SK-MEL-5 (cell line): ENCODE data around the gene SMURF1. TPM values are rescaled to one million over a fixed set of nuclear protein-coding genes. Genes with fewer than 3 reads are reported as not detected.

ENCODE experiments used
- DNase-seq: peaks from one replicate; pipeline ENCODE4 v3.0.0-alpha.2; 2016; ENCODE audit warnings: low read depth, low spot score
- in situ Hi-C: cut with HindIII; loops from 2 replicates; pipeline ENCODE4 v1.10.0; 2016; ENCODE audit warnings: low sequenced_read_pairs, high pct_unique_total_duplicates, low pct_unique_long_range_greater_than_20kb
- total RNA-seq: library from RNA; depleted of rRNA; stranded (reverse); fragments of >200 nt; shearing (Covaris generic); gene quantifications from 2 replicates; pipeline ENCODE4 v1.2.3, GENCODE V29; 2014; rRNA removed

Gene SMURF1
- total RNA-seq, 1 experiment from 2014 or later, result 40.8 TPM

- in situ Hi-C loops, result no loop called here
- DNase-seq, result no peak
Observed at GRCh38 chr7:98995111-98995510, 148.8 kb downstream of the SMURF1 start.

GRCh38 chr7:98994046-98994944 lies 149.6 kb downstream of the SMURF1 start:
- in situ Hi-C loops, result no loop called here
- DNase-seq, result no peak

GRCh38 chr7:98993024-98993897 lies 150.6 kb downstream of the SMURF1 start:
- no peak for DNase-seq
- in situ Hi-C loops, result no loop called here

- in situ Hi-C loops, result no loop called here
- no peak for DNase-seq
Observed at GRCh38 chr7:98992076-98992475, 151.8 kb downstream of the SMURF1 start.

- in situ Hi-C loops, result no loop called here
- no peak for DNase-seq
Observed at GRCh38 chr7:98991141-98991540, 152.8 kb downstream of the SMURF1 start.

- no peak for DNase-seq
- in situ Hi-C loops, result no loop called here
Observed at GRCh38 chr7:98990356-98990755, 153.6 kb downstream of the SMURF1 start.

- in situ Hi-C loops, result no loop called here
Observed at GRCh38 chr7:98988641-98989040, 155.3 kb downstream of the SMURF1 start.

GRCh38 chr7:98985945-98986344 lies 158.0 kb downstream of the SMURF1 start:
- in situ Hi-C loops, result no loop called here
- no peak for DNase-seq

More at GRCh38 chr7:98988641-98989040, 155.3 kb downstream of the SMURF1 start:
- DNase-seq, result no peak

GRCh38 chr7:98985406-98985805 lies 158.5 kb downstream of the SMURF1 start:
- DNase-seq, result no peak
- in situ Hi-C loops, result no loop called here

GRCh38 chr7:98984126-98984525 lies 159.8 kb downstream of the SMURF1 start:
- no peak for DNase-seq
- in situ Hi-C loops, result no loop called here

- in situ Hi-C loops, result no loop called here
- DNase-seq, result no peak
Observed at GRCh38 chr7:98982686-98983085, 161.2 kb downstream of the SMURF1 start.

- DNase-seq, result no peak
- in situ Hi-C loops, result no loop called here
Observed at GRCh38 chr7:98981701-98982100, 162.2 kb downstream of the SMURF1 start.

- in situ Hi-C loops, result no loop called here
- no peak for DNase-seq
Observed at GRCh38 chr7:98978672-98979071, 165.2 kb downstream of the SMURF1 start.

Other genes starting within 250 kb of the SMURF1 start
- not detected in 2 replicates for gene KPNA7, start 64.0 kb upstream of the SMURF1 start, total RNA-seq
- not detected in 2 replicates for gene MYH16, start 128.7 kb upstream of the SMURF1 start, total RNA-seq
- 317 and 342 TPM in 2 replicates for gene ARPC1A, start 181.8 kb upstream of the SMURF1 start, total RNA-seq
- 1,635 and 1,714 TPM in 2 replicates for gene ARPC1B, start 230.6 kb upstream of the SMURF1 start, total RNA-seq